ENCODE measurements around the gene KXD1. TPM values are rescaled to one million over a fixed set of nuclear protein-coding genes. Genes with fewer than 3 reads are reported as not detected.
"Not testable (repeated sequence)": the region's sequence is repeated elsewhere in the genome, so short reads cannot be mapped to it uniquely, and the experiment has no call there.

The KXD1 gene
- total RNA-seq, 1 donor from 2014 or later = 63.4 TPM

DNA sequence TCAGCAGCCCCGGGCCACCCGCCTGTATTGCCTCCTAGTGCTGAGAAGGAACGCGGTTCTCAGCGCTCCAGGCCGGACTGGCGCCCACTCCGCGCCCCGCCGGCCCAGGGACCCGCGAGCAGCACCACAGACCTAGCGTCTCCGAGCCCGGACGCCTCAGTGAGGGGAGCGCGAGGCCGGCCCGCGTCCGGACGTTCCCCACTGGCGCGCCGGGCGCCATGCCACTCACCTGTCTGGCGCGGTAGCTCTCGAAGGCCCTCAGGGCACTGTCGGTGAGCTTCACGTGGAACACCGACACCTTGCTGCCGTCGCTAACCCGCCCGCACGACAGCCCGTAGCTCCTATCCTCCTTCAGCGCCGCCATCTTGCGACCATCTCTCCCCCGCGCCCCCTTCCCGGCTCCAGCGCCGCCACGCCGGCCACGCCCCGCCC lies 36.0 kb upstream of the KXD1 start, which contains the start of gene ELL:
TSS of gene ELL (minus strand) at position 379 of the 432 bp plus-strand sequence. CDS start at position 364, 15 bp downstream.
- Mint-ChIP-seq H3K4me3 (ENCODE audit: unreplicated experiment) (peak within 1 kb of the TSS; percentile 89), H3K27ac (ENCODE audit: unreplicated experiment) (peak within 1 kb of the TSS; percentile 98), H3K4me1 (ENCODE audit: low read depth) (peaks cover 16% of the 10 kb centered on the region), H3K9me3 (ENCODE audit: low read depth) (no peaks in the 10 kb centered on the region), H3K36me3 (ENCODE audit: low read depth) (no peaks in the 10 kb centered on the region), H3K27me3 (ENCODE audit: low read depth) (no peaks in the 10 kb centered on the region)
- TF ChIP-seq, protein P1, sequence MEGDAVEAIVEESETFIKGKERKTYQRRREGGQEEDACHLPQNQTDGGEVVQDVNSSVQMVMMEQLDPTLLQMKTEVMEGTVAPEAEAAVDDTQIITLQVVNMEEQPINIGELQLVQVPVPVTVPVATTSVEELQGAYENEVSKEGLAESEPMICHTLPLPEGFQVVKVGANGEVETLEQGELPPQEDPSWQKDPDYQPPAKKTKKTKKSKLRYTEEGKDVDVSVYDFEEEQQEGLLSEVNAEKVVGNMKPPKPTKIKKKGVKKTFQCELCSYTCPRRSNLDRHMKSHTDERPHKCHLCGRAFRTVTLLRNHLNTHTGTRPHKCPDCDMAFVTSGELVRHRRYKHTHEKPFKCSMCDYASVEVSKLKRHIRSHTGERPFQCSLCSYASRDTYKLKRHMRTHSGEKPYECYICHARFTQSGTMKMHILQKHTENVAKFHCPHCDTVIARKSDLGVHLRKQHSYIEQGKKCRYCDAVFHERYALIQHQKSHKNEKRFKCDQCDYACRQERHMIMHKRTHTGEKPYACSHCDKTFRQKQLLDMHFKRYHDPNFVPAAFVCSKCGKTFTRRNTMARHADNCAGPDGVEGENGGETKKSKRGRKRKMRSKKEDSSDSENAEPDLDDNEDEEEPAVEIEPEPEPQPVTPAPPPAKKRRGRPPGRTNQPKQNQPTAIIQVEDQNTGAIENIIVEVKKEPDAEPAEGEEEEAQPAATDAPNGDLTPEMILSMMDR (IDR thresholded peaks at IDR 0.05) = peak; percentile 43
- no peak for DNase-seq (ENCODE audit: low spot score)

DNA sequence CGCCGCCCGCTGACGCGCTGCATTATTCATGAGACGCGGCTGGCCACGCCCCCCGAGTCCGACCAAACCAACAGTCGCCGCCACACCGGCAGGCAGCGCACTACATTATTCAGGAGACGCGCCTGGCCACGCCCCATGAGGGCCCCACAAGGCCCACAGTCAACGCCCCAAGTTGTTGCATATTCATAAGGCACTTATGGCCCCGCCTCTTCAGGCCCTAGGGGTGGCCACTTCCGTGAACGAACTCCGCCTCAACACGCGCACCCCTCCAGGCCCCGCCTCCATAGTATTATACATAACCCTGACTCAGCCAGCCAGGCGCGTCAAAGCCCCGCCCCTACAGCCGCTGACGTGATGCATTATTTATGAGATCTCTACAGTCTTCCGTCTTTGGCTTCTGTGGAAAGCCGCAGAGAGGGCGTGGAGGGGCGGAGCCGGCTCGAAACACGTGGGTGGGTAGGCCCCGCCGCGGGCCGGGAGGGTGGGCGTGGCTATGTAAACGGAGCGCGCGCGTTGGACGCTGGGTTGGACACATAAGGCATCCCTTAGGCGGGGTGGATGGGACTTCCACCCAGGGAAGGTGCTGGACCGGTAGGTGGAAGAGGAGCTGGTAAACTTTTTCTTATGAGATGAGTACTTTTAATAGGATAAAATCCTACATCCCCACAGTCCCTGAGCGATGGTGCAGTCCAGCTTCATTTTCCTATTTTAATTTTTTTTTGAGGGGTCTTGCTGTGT lies 35.4 kb upstream of the KXD1 start:
- H3K27ac Mint-ChIP-seq (ENCODE audit: unreplicated experiment) = peak overlapping the region; percentile 93
- H3K27me3 Mint-ChIP-seq (ENCODE audit: low read depth) = no peaks in the 10 kb centered on the region
- DNase-seq (ENCODE audit: low spot score) = peak; percentile 100
- H3K4me1 Mint-ChIP-seq (ENCODE audit: low read depth) = peaks cover 16% of the 10 kb centered on the region
- H3K36me3 Mint-ChIP-seq (ENCODE audit: low read depth) = no peaks in the 10 kb centered on the region
- peak overlapping the region; percentile 89 for H3K4me3 Mint-ChIP-seq (ENCODE audit: unreplicated experiment)
- no peaks in the 10 kb centered on the region for H3K9me3 Mint-ChIP-seq (ENCODE audit: low read depth)
- TF ChIP-seq, protein P1 (IDR thresholded peaks at IDR 0.05) = no peak

DNA sequence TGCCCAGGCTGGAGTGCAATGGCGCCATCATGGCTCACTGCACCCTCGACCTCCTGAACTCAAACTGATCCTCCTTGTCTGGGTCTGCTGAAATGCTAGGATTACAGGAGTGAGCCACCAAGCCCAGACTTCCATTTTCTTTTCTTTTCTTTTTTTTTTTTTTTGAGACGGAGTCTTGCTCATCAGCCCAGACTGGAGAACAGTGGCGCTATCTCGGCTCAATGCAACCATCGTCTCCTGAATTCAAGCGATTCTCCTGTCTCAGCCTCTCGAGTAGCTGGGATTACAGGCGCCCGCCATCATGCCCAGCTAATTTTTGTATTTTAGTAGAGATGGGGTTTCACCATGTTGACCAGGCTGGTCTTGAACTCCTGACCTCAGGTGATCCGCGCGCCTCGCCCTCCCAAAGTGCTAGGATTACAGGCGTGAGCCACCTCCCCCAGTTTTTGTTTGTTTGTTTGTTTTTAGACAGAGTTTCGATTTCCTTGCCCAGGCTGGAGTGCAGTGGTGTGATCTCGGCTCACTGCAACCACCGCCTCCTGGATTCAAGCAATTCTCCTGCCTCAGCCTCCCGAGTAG lies 34.7 kb upstream of the KXD1 start:
- H3K27me3 Mint-ChIP-seq (ENCODE audit: low read depth); H3K36me3 Mint-ChIP-seq (ENCODE audit: low read depth); H3K9me3 Mint-ChIP-seq (ENCODE audit: low read depth); DNase-seq (ENCODE audit: low spot score): not testable (repeated sequence)
- H3K27ac Mint-ChIP-seq (ENCODE audit: unreplicated experiment) = peak overlapping the region; percentile 93
- peaks cover 16% of the 10 kb centered on the region for H3K4me1 Mint-ChIP-seq (ENCODE audit: low read depth)
- H3K4me3 Mint-ChIP-seq (ENCODE audit: unreplicated experiment) = peak overlapping the region; percentile 54

DNA sequence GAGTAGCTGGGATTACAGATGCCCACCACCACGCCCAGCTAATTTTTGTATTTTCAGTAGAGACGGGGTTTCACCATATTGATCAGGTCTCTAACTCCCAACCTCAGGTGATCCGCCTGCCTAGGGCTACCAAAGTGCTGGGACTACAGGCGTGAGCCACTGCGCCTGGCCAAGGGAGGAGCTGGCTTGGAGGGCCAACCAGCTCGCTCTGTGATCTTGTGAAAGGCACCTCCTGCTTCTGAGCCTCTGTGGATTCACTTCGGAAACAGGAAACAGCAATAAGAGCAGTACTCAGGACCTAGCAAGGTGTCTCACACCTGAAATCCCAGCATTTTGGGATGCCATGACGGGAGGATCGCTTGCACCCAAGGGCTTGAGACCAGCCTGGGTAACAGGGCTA lies 33.8 kb upstream of the KXD1 start:
- Mint-ChIP-seq H3K4me3 (ENCODE audit: unreplicated experiment) (no peak overlapping the region), H3K4me1 (ENCODE audit: low read depth) (peaks cover 16% of the 10 kb centered on the region), H3K36me3 (ENCODE audit: low read depth) (no peaks in the 10 kb centered on the region), H3K27ac (ENCODE audit: unreplicated experiment) (no peak overlapping the region), H3K27me3 (ENCODE audit: low read depth) (no peaks in the 10 kb centered on the region), H3K9me3 (ENCODE audit: low read depth) (no peaks in the 10 kb centered on the region)
- DNase-seq (ENCODE audit: low spot score) = no peak
- TF ChIP-seq, protein P1 (IDR thresholded peaks at IDR 0.05) = no peak

DNA sequence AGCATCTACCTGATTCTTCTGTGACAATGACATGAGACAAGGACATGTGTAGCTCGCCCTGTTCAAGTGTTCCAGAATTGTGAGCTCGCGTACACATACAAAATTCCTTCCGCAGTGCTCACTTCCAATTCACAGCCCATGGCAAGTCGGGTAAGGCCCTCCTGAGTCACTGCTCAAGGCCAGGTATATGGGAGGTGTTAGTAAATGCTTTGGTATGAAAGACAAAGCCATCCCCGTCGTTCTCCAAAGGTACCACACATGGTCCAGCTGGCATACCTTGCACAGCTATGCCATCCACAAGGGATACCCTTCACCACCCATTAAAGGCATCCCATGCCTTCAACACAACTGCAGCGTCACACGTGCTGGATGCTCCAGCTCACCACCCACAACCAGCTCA lies 31.4 kb upstream of the KXD1 start:
- H3K27ac Mint-ChIP-seq (ENCODE audit: unreplicated experiment) = no peak overlapping the region
- H3K9me3 Mint-ChIP-seq (ENCODE audit: low read depth) = no peaks in the 10 kb centered on the region

More for the DNA sequence above, 31.4 kb upstream of the KXD1 start:
- DNase-seq (ENCODE audit: low spot score) = no peak
- peaks cover 2% of the 10 kb centered on the region for H3K36me3 Mint-ChIP-seq (ENCODE audit: low read depth)
- no peaks in the 10 kb centered on the region for H3K27me3 Mint-ChIP-seq (ENCODE audit: low read depth)
- TF ChIP-seq, protein P1 (IDR thresholded peaks at IDR 0.05) = no peak
- H3K4me3 Mint-ChIP-seq (ENCODE audit: unreplicated experiment) = no peak overlapping the region
- peaks cover 4% of the 10 kb centered on the region for H3K4me1 Mint-ChIP-seq (ENCODE audit: low read depth)
